PC-9 (cell line): ENCODE measurements around the gene FBXL17. TPM values are rescaled to one million over a fixed set of nuclear protein-coding genes. Genes with fewer than 3 reads are reported as not detected.

ENCODE experiments used
- BruUV-seq: library from RNA; stranded (reverse); fragments of 400-500 nt; replicated peaks from 2 replicates; lab custom pipeline; 2021; lab: Mats Ljungman, UMichigan
- CTCF ChIA-PET: fragments of 300-600 bp; sonication (Branson Sonifier 250); formaldehyde crosslinking; loops from one replicate; lab custom pipeline; 2022; ENCODE audit warnings: antibody characterized with exemption; lab: Charles Lee
- POLR2A ChIA-PET: fragments of 300-600 bp; sonication (Branson Sonifier 250); formaldehyde crosslinking; loops from one replicate; lab custom pipeline; 2022; ENCODE audit warnings: antibody characterized with exemption; ENCODE audit not compliant: unreplicated experiment; lab: Charles Lee
- DNase-seq, 2 experiments: peaks; one replicate each; pipeline versions ENCODE4 v3.0.0 to v3.0.0-alpha.2; 2015 to 2022; ENCODE audit warnings: mixed read lengths in 1 of 2
- H2AFZ ChIP-seq: fragments of 200-600 bp; sonication (generic); 2 replicates; pipeline ENCODE4 v1.8.1; 2017; ENCODE audit warnings: antibody characterized with exemption
- H3F3A ChIP-seq: fragments of 200-600 bp; sonication (generic); 2 replicates; pipeline ENCODE4 v1.8.1; 2017; ENCODE audit warnings: antibody characterized with exemption, mild to moderate bottlenecking, low read depth; ENCODE audit not compliant: insufficient read depth
- H3K27ac ChIP-seq: fragments of 200-600 bp; sonication (generic); 2 replicates; pipeline ENCODE4 v1.6.1; 2016; ENCODE audit warnings: mixed run types
- H3K27me3 ChIP-seq: fragments of 200-600 bp; sonication (generic); 2 replicates; pipeline ENCODE4 v1.6.1; 2016; ENCODE audit warnings: low read depth, mixed run types; ENCODE audit not compliant: insufficient read depth
- H3K36me3 ChIP-seq: fragments of 200-600 bp; sonication (generic); 2 replicates; pipeline ENCODE4 v1.6.1; 2016; ENCODE audit warnings: low read depth, mixed run types
- H3K4me1 ChIP-seq: fragments of 200-600 bp; sonication (generic); replicated peaks from 2 replicates; pipeline ENCODE4 v1.6.1; 2016; ENCODE audit warnings: mixed run types; ENCODE audit not compliant: insufficient read depth
- H3K4me2 ChIP-seq: fragments of 200-600 bp; sonication (generic); 2 replicates; pipeline ENCODE4 v1.6.1; 2017; ENCODE audit warnings: mixed run types
- H3K4me3 ChIP-seq: fragments of 200-600 bp; sonication (generic); 2 replicates; pipeline ENCODE4 v1.6.1; 2016; ENCODE audit warnings: mixed run types
- H3K79me2 ChIP-seq: fragments of 200-600 bp; sonication (generic); 2 replicates; pipeline ENCODE4 v1.6.1; 2017; ENCODE audit warnings: low read depth, mixed run types
- H3K9me2 ChIP-seq: fragments of 200-600 bp; sonication (generic); 2 replicates; pipeline ENCODE4 v1.8.1; 2017; ENCODE audit warnings: mild to moderate bottlenecking; ENCODE audit not compliant: insufficient read depth
- H3K9me3 ChIP-seq: fragments of 200-600 bp; sonication (generic); 2 replicates; pipeline ENCODE4 v1.8.1; 2016; ENCODE audit warnings: low read depth; ENCODE audit not compliant: insufficient read depth
- H4K20me1 ChIP-seq: fragments of 200-600 bp; sonication (generic); 2 replicates; pipeline ENCODE4 v1.8.1; 2017; ENCODE audit not compliant: insufficient read depth
- EZH2 ChIP-seq: fragments of 200-600 bp; sonication (generic); IDR thresholded peaks from 2 replicates; pipeline ENCODE4 v1.8.0; 2017; ENCODE audit warnings: antibody characterized with exemption, low read depth
- intact Hi-C: fragments of 100-400 bp; cut with micrococcal nuclease; formaldehyde crosslinking; loops from one replicate; pipeline ENCODE4 v1.10.0; 2022; ENCODE audit not compliant: unreplicated experiment
- total RNA-seq: library from RNA; stranded (reverse); gene quantifications from 2 replicates; pipeline ENCODE4 v1.2.3, GENCODE V29; 2021
- TF ChIP-seq, protein P1 (sequence below): fragments of 200-600 bp; sonication (generic); conservative IDR thresholded peaks from 2 replicates; pipeline ENCODE4 v1.6.1; 2017; ENCODE audit warnings: mixed run types, antibody characterized with exemption, mild to moderate bottlenecking, moderate library complexity

The FBXL17 gene
- total RNA-seq, 1 experiment from 2014 or later: 19.5 TPM

DNA sequence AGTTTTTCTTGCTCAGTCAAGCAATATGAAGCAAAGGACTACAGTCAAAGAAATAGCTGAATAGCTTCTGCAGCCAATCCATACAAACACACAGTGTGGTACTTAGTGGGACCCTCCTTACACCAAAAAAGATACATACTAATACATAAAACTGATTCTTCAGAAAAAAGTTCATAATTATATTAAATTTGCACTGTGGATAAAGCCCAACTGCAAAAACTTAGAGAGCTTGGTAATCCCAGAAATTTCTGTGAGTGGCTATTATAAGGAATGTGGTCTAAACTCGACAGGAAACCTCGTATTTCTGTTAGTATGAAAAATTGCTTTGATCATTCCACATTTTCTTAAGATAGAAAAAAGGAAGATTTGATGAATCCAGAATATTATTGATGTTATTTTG is 245.4 kb downstream of the FBXL17 start:
- Histone ChIP-seq H3K79me2 (no peaks in the 10 kb centered on the region), H3K4me1 (no peaks in the 10 kb centered on the region), H3K9me3 (no peaks in the 10 kb centered on the region; the same call in 1 of the 2 replicates), H3K27me3 (no peaks in the 10 kb centered on the region), H4K20me1 (no peaks in the 10 kb centered on the region), H3K27ac (no peak overlapping the region), H2AFZ (no peak overlapping the region), H3K9me2 (no peaks in the 10 kb centered on the region), H3K4me3 (no peak overlapping the region), H3F3A (no peaks in the 10 kb centered on the region), H3K4me2 (no peak overlapping the region), H3K36me3 (no peaks in the 10 kb centered on the region)
- CTCF ChIA-PET: no interaction called here
- intact Hi-C loops: no loop called here
- BruUV-seq: no TSS peak
- no peak for DNase-seq
- POLR2A ChIA-PET: no interaction called here
- TF ChIP-seq, protein P1, sequence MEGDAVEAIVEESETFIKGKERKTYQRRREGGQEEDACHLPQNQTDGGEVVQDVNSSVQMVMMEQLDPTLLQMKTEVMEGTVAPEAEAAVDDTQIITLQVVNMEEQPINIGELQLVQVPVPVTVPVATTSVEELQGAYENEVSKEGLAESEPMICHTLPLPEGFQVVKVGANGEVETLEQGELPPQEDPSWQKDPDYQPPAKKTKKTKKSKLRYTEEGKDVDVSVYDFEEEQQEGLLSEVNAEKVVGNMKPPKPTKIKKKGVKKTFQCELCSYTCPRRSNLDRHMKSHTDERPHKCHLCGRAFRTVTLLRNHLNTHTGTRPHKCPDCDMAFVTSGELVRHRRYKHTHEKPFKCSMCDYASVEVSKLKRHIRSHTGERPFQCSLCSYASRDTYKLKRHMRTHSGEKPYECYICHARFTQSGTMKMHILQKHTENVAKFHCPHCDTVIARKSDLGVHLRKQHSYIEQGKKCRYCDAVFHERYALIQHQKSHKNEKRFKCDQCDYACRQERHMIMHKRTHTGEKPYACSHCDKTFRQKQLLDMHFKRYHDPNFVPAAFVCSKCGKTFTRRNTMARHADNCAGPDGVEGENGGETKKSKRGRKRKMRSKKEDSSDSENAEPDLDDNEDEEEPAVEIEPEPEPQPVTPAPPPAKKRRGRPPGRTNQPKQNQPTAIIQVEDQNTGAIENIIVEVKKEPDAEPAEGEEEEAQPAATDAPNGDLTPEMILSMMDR: no peak
- no peak for TF ChIP-seq EZH2

DNA sequence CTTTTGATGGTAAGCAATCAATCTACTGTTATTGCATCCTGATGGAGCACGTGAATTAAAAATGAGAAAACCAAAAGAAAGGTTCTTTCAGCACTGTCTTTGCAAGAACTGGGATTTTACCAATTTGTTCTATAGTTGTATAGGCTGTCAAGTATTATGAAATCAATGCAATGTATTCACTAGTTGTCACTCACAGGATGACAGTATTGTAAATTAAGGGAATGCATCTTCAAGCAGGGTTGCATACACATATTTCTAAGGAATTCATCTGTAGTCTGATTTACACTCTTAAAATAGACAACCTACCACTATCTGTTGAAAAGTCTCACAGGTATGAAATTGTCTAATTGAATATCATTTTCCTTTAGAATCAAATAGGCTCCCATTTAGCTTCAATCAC is 252.8 kb downstream of the FBXL17 start:
- Histone ChIP-seq H3K27ac (no peak overlapping the region), H3K36me3 (no peaks in the 10 kb centered on the region), H3K4me3 (no peak overlapping the region), H3K79me2 (no peaks in the 10 kb centered on the region), H3F3A (no peaks in the 10 kb centered on the region), H3K4me1 (no peaks in the 10 kb centered on the region), H4K20me1 (no peaks in the 10 kb centered on the region), H3K27me3 (no peaks in the 10 kb centered on the region), H2AFZ (no peak overlapping the region), H3K9me3 (no peaks in the 10 kb centered on the region; the same call in 1 of the 2 replicates), H3K4me2 (no peak overlapping the region), H3K9me2 (no peaks in the 10 kb centered on the region)
- intact Hi-C loops: no loop called here
- BruUV-seq: no TSS peak
- DNase-seq: no peak
- CTCF ChIA-PET: no interaction called here
- TF ChIP-seq, protein P1: no peak
- no peak for TF ChIP-seq EZH2
- POLR2A ChIA-PET: no interaction called here

DNA sequence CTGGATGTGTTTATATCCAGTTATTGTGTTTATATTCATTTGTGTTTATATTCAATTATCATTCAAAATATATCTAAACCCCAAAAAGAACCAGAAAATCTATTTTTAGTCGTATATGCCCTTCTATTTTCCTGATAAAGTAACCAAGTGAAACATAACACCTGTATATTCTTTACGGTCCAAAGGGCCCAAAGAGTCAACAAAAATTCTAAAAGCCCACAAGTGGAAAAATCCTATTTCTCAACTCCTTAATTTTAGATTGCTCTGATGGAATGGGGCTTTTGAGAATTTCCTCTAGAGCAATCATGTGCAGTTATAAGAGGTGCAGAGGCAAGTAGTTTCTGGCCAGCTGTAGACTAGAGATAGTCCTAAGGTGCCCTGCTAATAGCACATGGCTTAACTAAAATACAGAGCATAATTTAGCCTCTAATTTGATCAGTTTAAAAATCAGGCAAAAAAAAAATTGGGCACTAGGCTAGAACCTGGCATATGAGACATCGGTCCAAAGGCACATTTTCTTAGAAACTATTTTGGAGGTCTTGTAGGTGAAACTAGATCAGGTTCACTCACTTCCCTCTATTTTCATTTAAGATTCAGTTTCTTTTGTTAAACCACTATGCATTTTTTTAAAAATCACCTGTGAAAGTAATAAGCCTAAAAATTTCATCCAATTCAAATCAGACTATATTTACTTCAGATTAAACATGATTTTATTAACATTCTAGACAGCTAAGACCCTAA is 256.0 kb downstream of the FBXL17 start:
- no peaks in the 10 kb centered on the region for H3K27me3 ChIP-seq
- H4K20me1 ChIP-seq: no peaks in the 10 kb centered on the region
- ChIA-PET CTCF (no interaction called here), POLR2A (no interaction called here)
- H3K27ac ChIP-seq: no peak overlapping the region
- intact Hi-C loops: no loop called here
- no peaks in the 10 kb centered on the region for H3K9me2 ChIP-seq
- H3K9me3 ChIP-seq: no peaks in the 10 kb centered on the region
- no peak overlapping the region for H2AFZ ChIP-seq
- H3K4me1 ChIP-seq: no peaks in the 10 kb centered on the region
- H3K4me3 ChIP-seq: no peak overlapping the region
- H3K36me3 ChIP-seq: no peaks in the 10 kb centered on the region
- H3K79me2 ChIP-seq: no peaks in the 10 kb centered on the region
- no peaks in the 10 kb centered on the region for H3F3A ChIP-seq
- DNase-seq: no peak
- BruUV-seq: no TSS peak
- TF ChIP-seq, protein P1: no peak
- TF ChIP-seq EZH2: no peak
- H3K4me2 ChIP-seq: no peak overlapping the region
